ENCODE data around the gene GCHFR. TPM values are rescaled to one million over a fixed set of nuclear protein-coding genes. Genes with fewer than 3 reads are reported as not detected.
A peak's percentile ranks its signal among the peaks of the same experiment; 100 is the strongest.

The GCHFR gene
- total RNA-seq, 2 experiments from 2014 or later, result 33.9 to 35.5 TPM

DNA sequence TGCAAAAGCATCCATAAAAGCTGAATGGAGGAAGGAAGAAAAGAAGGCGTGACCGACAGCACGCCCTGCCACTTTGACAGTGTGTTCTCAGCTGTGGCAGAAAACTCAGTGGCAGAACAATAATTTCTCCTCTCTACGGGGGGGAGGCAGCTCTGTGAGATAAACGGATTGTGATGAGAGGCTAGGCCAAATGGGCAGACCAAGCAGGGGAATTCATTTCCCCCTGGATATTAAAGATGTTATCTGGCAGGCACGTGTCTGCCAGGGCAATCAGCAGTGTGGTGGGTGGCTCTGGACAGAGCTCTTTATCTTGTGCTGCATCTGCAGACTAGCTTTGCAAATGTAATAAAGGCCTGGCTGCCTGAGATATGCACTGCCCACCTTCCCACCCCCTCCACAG, 6.9 kb upstream of the GCHFR start:
- CTCF ChIA-PET, result interaction anchor here (0.7 to 1.4 kb wide), 3 partner anchors 11 to 50 kb away, joined by 3 to 6 read pairs (median 4); partner anchors contain the start of genes DNAJC17 and ZFYVE19
- POLR2A ChIA-PET, result no interaction called here
- Mint-ChIP-seq H3K27ac (peak overlapping the region; percentile 68), H3K4me1 (peaks cover 29% of the 10 kb centered on the region), H3K4me3 (no peak overlapping the region), H3K27me3 (no peaks in the 10 kb centered on the region), H3K36me3 (ENCODE audit: low read depth) (peaks cover 15% of the 10 kb centered on the region), H3K9me3 (no peaks in the 10 kb centered on the region)
- no peak for DNase-seq

DNA sequence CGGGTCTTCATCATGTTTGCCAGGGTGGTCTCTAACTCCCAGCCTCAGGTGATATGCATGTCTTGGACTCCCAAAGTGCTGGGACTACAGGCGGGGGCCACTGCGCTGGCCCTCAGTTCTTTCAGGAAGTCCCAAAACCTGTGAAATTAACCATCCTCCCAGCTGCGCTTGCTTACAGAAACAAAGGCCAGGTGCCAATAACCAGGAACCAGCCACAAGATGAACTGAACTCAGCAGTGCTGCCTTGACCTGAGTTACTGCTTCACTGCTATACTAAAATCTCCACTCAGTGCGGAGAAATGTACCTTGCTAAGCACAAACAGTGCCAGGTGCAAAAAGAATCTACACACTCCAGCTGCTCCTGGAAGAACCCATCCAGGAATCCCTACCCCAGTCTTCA, 3.9 kb upstream of the GCHFR start:
- CTCF ChIA-PET, result interaction anchor here (0.9 kb wide), 1 partner anchor 20 kb away, joined by 3 read pairs; no protein-coding TSS in a partner anchor

GRCh38 chr15:40762919-40763800, 708 bp upstream of the GCHFR start:
- peak; percentile 47 for DNase-seq
- ChIA-PET POLR2A (no interaction called here), CTCF (interaction anchor here (0.6 to 2.5 kb wide), 6 partner anchors 10 to 114 kb away, joined by 3 to 11 read pairs (median 4); no protein-coding TSS in a partner anchor)
- peaks cover 36% of the 10 kb centered on the region for H3K4me1 Mint-ChIP-seq
- H3K27me3 Mint-ChIP-seq, result no peaks in the 10 kb centered on the region
- no peaks in the 10 kb centered on the region for H3K9me3 Mint-ChIP-seq
- peak overlapping the region; percentile 92 for H3K27ac Mint-ChIP-seq
- H3K36me3 Mint-ChIP-seq (ENCODE audit: low read depth), result peaks cover 1% of the 10 kb centered on the region
- peak overlapping the region; percentile 84 for H3K4me3 Mint-ChIP-seq

More for the DNA sequence above, 3.9 kb upstream of the GCHFR start:
- H3K36me3 Mint-ChIP-seq (ENCODE audit: low read depth), result no peaks in the 10 kb centered on the region
- H3K27ac Mint-ChIP-seq, result no peak overlapping the region
- no peaks in the 10 kb centered on the region for H3K9me3 Mint-ChIP-seq
- DNase-seq, result no peak
- H3K4me1 Mint-ChIP-seq, result peaks cover 30% of the 10 kb centered on the region
- H3K27me3 Mint-ChIP-seq, result no peaks in the 10 kb centered on the region
- POLR2A ChIA-PET, result no interaction called here
- no peak overlapping the region for H3K4me3 Mint-ChIP-seq

GRCh38 chr15:40764629-40765103, 798 bp downstream of the GCHFR start:
- H3K36me3 Mint-ChIP-seq (ENCODE audit: low read depth), result peaks cover 8% of the 10 kb centered on the region
- no peaks in the 10 kb centered on the region for H3K9me3 Mint-ChIP-seq
- peak overlapping the region; percentile 84 for H3K4me3 Mint-ChIP-seq
- no peaks in the 10 kb centered on the region for H3K27me3 Mint-ChIP-seq
- peaks cover 51% of the 10 kb centered on the region for H3K4me1 Mint-ChIP-seq
- no peak for DNase-seq
- POLR2A ChIA-PET, result interaction anchor here (1.5 kb wide), 1 partner anchor 12 kb away, joined by 6 read pairs; no protein-coding TSS in a partner anchor
- peak overlapping the region; percentile 92 for H3K27ac Mint-ChIP-seq
- CTCF ChIA-PET, result interaction anchor here (0.6 to 2.5 kb wide), 7 partner anchors 12 to 131 kb away, joined by 3 to 11 read pairs (median 3); no protein-coding TSS in a partner anchor

- peaks cover 17% of the 10 kb centered on the region for H3K36me3 Mint-ChIP-seq (ENCODE audit: low read depth)
- H3K9me3 Mint-ChIP-seq, result no peaks in the 10 kb centered on the region
- H3K4me1 Mint-ChIP-seq, result peaks cover 58% of the 10 kb centered on the region
- H3K4me3 Mint-ChIP-seq, result no peak overlapping the region
- H3K27me3 Mint-ChIP-seq, result no peaks in the 10 kb centered on the region
- POLR2A ChIA-PET, result interaction anchor here (0.6 to 1.5 kb wide), 2 partner anchors 10 kb away, joined by 4 to 6 read pairs; no protein-coding TSS in a partner anchor
- H3K27ac Mint-ChIP-seq, result no peak overlapping the region
- CTCF ChIA-PET, result interaction anchor here (0.6 to 2.8 kb wide), 10 partner anchors 9 to 470 kb away, joined by 3 to 13 read pairs (median 3); partner anchors contain the start of gene VPS18
- DNase-seq, result no peak
These were observed 2.4 kb downstream of the GCHFR start for GRCh38 chr15:40766194-40766815.

DNA sequence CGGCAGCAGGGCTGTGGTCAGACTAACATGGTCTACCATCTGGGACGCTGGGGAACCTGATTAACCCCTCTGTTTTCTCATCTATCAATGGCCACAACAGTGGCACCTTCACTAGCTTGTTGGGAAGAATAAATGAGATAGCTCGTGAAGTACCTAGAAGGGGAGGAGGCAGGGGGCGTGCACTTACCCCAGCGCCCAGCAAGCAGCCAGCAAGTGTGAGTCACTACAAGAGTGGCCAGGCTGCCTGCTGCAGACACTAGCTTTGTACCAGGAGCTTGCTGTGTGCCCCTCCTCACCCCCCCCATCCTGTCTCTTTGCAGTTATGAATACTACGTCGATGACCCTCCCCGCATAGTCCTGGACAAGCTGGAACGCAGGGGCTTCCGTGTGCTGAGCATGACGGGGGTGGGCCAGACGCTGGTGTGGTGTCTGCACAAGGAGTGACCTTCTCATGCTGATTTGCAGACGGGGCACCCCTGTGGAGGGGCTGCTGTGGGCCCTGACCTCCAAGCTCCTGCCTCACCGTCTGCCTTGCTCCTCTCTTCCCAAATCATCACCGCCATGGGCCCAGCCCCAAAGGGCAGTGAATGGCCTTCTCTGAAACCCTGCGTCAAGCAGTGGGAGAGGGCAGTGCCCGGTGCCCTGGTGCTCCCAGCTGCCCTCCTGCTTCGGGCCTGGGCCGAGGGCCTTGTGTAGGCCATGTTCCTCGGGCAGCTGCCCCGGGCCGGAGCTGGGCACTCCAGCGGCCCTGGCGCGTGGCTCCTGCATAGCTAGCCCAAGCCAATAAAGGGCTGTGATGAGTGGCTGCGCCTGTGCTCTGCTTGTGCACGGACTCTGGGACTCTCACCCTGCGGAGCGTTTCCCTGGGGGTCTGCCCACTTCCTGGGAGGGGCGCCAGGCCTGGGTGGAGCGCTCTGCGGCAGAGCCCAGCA, 3.3 kb downstream of the GCHFR start:
- no peak overlapping the region for H3K27ac Mint-ChIP-seq
- no peaks in the 10 kb centered on the region for H3K9me3 Mint-ChIP-seq
- no peak overlapping the region for H3K4me3 Mint-ChIP-seq
- DNase-seq, result no peak
- POLR2A ChIA-PET, result interaction anchor here (0.7 kb wide), 1 partner anchor 10 kb away, joined by 3 read pairs; no protein-coding TSS in a partner anchor
- peaks cover 58% of the 10 kb centered on the region for H3K4me1 Mint-ChIP-seq
- no peaks in the 10 kb centered on the region for H3K27me3 Mint-ChIP-seq
- CTCF ChIA-PET, result interaction anchor here (0.6 to 2.8 kb wide), 10 partner anchors 9 to 280 kb away, joined by 3 to 13 read pairs (median 4); partner anchors contain the start of gene VPS18
- peaks cover 18% of the 10 kb centered on the region for H3K36me3 Mint-ChIP-seq (ENCODE audit: low read depth)

DNA sequence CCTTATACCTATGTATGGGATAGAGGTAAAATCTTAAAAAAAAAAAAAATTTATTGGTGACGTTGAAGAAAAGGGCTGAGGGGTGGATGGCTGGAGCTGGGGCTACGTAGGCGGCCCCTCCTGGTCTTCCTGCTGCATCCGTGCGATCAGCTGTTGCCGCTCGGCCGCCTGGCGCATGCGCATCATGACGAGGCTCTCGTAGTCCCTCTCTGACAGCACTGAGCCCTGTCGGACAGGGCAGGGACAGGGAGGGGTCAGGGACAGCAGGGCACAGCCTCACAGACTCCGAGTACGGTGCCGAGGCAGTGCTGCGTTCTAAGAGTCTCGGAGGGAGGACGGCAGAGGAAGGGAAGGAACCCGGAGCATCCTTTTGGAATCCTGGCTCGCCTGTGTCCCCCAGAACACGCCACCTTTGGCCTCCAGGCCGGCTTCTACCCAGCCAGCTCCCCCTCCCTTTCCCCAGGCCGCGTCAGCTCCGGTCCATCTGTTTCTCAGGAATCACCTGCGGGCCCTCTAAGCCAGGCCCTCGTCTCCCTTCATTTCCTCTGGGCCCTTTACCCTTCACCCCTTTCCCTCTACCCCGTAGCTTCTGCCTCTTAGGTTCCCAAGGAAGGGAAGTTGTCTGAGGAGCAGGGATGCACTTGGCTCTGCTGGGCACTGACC, 4.1 kb downstream of the GCHFR start:
- CTCF ChIA-PET, result interaction anchor here (0.6 to 2.8 kb wide), 5 partner anchors 11 to 134 kb away, joined by 3 to 13 read pairs (median 6); no protein-coding TSS in a partner anchor
- Mint-ChIP-seq H3K27me3 (no peaks in the 10 kb centered on the region), H3K27ac (peak overlapping the region; percentile 62), H3K4me3 (no peak overlapping the region), H3K4me1 (peaks cover 54% of the 10 kb centered on the region), H3K9me3 (no peaks in the 10 kb centered on the region), H3K36me3 (ENCODE audit: low read depth) (peaks cover 20% of the 10 kb centered on the region)
- POLR2A ChIA-PET, result interaction anchor here (0.7 kb wide), 1 partner anchor 9 kb away, joined by 3 read pairs; no protein-coding TSS in a partner anchor
- DNase-seq, result no peak

DNA sequence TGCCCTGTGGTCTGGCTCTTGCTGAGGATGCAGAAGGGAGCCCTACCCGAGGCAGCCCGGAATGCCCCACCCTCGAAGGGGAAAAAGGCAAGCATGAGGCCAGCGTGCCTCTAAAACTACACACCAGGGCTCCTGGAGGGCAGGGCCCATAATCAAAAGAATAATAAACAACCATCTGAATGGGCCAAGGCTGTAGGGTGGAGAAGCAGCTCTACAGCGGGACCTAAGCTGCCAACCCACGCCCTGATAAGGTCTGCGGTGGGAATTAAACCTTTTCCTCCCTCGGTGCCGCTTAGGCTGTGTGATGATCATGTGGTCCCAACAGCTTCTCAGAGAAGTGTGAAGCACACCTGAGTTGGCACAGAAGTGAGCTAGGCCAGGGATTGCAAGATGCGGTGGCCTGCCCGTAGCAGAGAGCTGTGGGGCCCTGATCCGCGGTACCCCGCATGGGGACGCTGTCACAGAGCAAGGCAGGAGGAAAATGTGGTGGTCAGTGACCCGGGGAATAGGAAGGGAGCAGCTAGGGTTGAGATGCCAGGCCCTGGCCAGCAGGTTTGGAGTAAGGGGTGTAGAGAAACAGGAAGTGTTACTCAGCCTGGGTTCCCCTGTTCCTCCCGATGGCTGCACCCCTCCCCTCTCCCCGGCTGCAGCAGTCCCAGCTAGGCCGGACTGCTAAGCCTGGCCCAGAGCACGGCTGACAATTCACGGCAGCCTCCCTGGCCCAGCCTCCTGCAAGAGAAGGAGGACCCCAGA, 4.8 kb downstream of the GCHFR start:
- no peak overlapping the region for H3K4me3 Mint-ChIP-seq
- H3K9me3 Mint-ChIP-seq, result no peaks in the 10 kb centered on the region
- POLR2A ChIA-PET, result no interaction called here
- no peak for DNase-seq
- H3K4me1 Mint-ChIP-seq, result peaks cover 46% of the 10 kb centered on the region
- H3K36me3 Mint-ChIP-seq (ENCODE audit: low read depth), result peaks cover 20% of the 10 kb centered on the region
- no peaks in the 10 kb centered on the region for H3K27me3 Mint-ChIP-seq
- peak overlapping the region; percentile 90 for H3K27ac Mint-ChIP-seq
- CTCF ChIA-PET, result interaction anchor here (1.4 to 2.8 kb wide), 6 partner anchors 13 to 126 kb away, joined by 3 to 13 read pairs (median 8); partner anchors contain the start of gene VPS18

DNA sequence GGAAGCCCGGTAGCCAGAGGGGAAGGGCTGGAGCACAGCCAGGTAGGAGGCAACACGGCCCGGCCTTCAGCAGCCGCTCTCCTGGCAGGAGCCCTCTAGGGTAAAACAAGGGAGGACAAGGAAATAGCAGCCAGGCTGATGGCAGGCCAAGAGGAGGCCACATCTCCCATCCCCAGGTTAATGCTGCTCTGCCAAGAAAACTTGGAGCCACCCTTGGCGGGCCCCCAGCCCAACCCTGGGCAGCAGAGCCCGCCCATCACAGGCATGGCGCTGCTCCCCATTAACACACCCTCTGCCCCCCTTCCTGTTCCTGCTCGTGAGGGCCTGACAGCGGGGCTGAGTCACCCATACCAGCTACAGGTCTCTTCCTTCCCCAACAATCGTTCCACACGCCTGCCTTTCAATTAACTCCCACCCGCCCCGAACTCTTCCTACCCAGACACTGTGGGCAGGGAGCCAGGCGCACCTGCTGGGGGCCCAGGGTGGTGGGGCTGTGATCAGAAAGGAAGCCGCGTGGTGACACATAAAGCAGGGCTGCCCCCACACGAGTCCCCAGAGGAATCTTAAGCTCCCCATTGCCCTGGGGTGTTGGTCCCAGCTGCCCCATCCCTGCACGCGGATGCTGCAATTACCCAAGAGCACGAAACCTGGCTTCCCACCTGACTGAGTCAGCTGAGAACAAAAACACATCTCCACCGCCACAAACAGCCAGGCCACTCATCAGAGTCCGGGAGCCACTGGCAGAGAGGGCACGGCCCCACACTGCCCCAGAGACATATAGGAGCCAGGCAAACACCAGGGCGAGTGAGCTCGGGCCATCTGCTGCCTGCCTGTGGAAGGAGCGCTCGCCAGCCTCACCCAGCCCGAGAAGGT, 5.6 kb downstream of the GCHFR start, which contains the start of gene C15orf62:
C15orf62 (plus strand) TSS at position 707 of the 873 bp plus-strand sequence. CDS start 516 bp downstream, outside the sequence.
- Mint-ChIP-seq H3K27me3 (no peaks in the 10 kb centered on the region), H3K9me3 (no peaks in the 10 kb centered on the region), H3K27ac (peak within 1 kb of the TSS; percentile 90), H3K4me3 (peak within 1 kb of the TSS; percentile 37), H3K36me3 (ENCODE audit: low read depth) (peaks cover 21% of the 10 kb centered on the region), H3K4me1 (peaks cover 43% of the 10 kb centered on the region)
- ChIA-PET POLR2A (no interaction called here), CTCF (interaction anchor here (1.4 to 2.6 kb wide), 5 partner anchors 13 to 125 kb away, joined by 3 to 10 read pairs (median 6); partner anchors contain the start of gene VPS18)
- peak; percentile 50 for DNase-seq

- Mint-ChIP-seq H3K27me3 (no peaks in the 10 kb centered on the region), H3K36me3 (ENCODE audit: low read depth) (peaks cover 21% of the 10 kb centered on the region), H3K4me1 (peaks cover 36% of the 10 kb centered on the region), H3K27ac (peak overlapping the region; percentile 90), H3K9me3 (no peaks in the 10 kb centered on the region), H3K4me3 (peak overlapping the region; percentile 37)
- POLR2A ChIA-PET, result no interaction called here
- CTCF ChIA-PET, result interaction anchor here (1.4 to 2.8 kb wide), 4 partner anchors 12 to 124 kb away, joined by 3 to 10 read pairs (median 9); partner anchors contain the start of gene VPS18
- DNase-seq, result no peak
These were observed 6.4 kb downstream of the GCHFR start for GRCh38 chr15:40770147-40770721.

Measured in activated CD4-positive, alpha-beta T cell treated with anti-CD3 and anti-CD28 coated beads, Interleukin-2, amount 10 ng/mL, durations not matched to agents 7 days and 5 days (primary cell).